NB4 (cell line): ENCODE data around the gene CDH12.

ENCODE experiments used
- POLR2A ChIP-seq: IDR thresholded peaks from 2 replicates; pipeline ENCODE4 v1.6.1; 2011; ENCODE audit warnings: mild to moderate bottlenecking; ENCODE audit not compliant: insufficient read length; ENCODE audit errors: extremely low read depth
- TF ChIP-seq, protein P1 (sequence below): IDR thresholded peaks from one replicate; pipeline ENCODE4 v1.5.1; 2012; ENCODE audit warnings: low read depth, low read length

GRCh38 chr5:22764736-22765135 lies 88.4 kb downstream of the CDH12 start:
- TF ChIP-seq, protein P1, sequence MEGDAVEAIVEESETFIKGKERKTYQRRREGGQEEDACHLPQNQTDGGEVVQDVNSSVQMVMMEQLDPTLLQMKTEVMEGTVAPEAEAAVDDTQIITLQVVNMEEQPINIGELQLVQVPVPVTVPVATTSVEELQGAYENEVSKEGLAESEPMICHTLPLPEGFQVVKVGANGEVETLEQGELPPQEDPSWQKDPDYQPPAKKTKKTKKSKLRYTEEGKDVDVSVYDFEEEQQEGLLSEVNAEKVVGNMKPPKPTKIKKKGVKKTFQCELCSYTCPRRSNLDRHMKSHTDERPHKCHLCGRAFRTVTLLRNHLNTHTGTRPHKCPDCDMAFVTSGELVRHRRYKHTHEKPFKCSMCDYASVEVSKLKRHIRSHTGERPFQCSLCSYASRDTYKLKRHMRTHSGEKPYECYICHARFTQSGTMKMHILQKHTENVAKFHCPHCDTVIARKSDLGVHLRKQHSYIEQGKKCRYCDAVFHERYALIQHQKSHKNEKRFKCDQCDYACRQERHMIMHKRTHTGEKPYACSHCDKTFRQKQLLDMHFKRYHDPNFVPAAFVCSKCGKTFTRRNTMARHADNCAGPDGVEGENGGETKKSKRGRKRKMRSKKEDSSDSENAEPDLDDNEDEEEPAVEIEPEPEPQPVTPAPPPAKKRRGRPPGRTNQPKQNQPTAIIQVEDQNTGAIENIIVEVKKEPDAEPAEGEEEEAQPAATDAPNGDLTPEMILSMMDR = no peak
- no peak for TF ChIP-seq POLR2A
